Measurements from ENCODE around the gene HCFC1.
A peak's percentile ranks its signal among the peaks of the same experiment; 100 is the strongest.
"Not testable (repeated sequence)": the region's sequence is repeated elsewhere in the genome, so short reads cannot be mapped to it uniquely, and the experiment has no call there.

Gene HCFC1

GRCh38 chrX:154010330-154011087 is 38.9 kb upstream of the HCFC1 start:
- no peak for DNase-seq

- no peak for DNase-seq
Observed at GRCh38 chrX:154008521-154008920, 36.9 kb upstream of the HCFC1 start.

GRCh38 chrX:154006947-154007346 is 35.3 kb upstream of the HCFC1 start:
- no peak for DNase-seq

GRCh38 chrX:154004315-154004714 is 32.7 kb upstream of the HCFC1 start:
- DNase-seq, result no peak

GRCh38 chrX:154002215-154002719 is 30.6 kb upstream of the HCFC1 start:
- peak in 27 of 56 donors; percentile 4 to 60 (median 14) for DNase-seq

GRCh38 chrX:154000051-154000450 is 28.4 kb upstream of the HCFC1 start:
- DNase-seq, result no peak

- no peak for DNase-seq
Observed at GRCh38 chrX:153999359-154000037, 27.9 kb upstream of the HCFC1 start.

- DNase-seq, result no peak
Observed at GRCh38 chrX:153995504-153995903, 23.9 kb upstream of the HCFC1 start.

GRCh38 chrX:153994398-153994797 is 22.8 kb upstream of the HCFC1 start:
- DNase-seq, result not testable (repeated sequence)

GRCh38 chrX:153993978-153994377 is 22.4 kb upstream of the HCFC1 start:
- no peak for DNase-seq

GRCh38 chrX:153993079-153993478 is 21.5 kb upstream of the HCFC1 start:
- DNase-seq, result no peak

GRCh38 chrX:153992180-153992579 is 20.6 kb upstream of the HCFC1 start:
- DNase-seq, result peak in 1 of 56 donors; percentile 9

- no peak for DNase-seq
Observed at GRCh38 chrX:153991013-153991580, 19.5 kb upstream of the HCFC1 start.

- DNase-seq, result no peak
Observed at GRCh38 chrX:153989973-153990655, 18.5 kb upstream of the HCFC1 start.

GRCh38 chrX:153988493-153988892 is 16.9 kb upstream of the HCFC1 start:
- DNase-seq, result no peak

GRCh38 chrX:153984351-153985178 is 12.9 kb upstream of the HCFC1 start:
- DNase-seq, result no peak

GRCh38 chrX:153983321-153983801 is 11.7 kb upstream of the HCFC1 start:
- no peak for DNase-seq

GRCh38 chrX:153981771-153982533 is 10.3 kb upstream of the HCFC1 start:
- DNase-seq, result peak in 4 of 56 donors; percentile 1 to 20 (median 8)

GRCh38 chrX:153981231-153981630 is 9.6 kb upstream of the HCFC1 start:
- no peak for DNase-seq

GRCh38 chrX:153980394-153980793 is 8.8 kb upstream of the HCFC1 start:
- not testable (repeated sequence) for DNase-seq

Measured in nucleus accumbens (tissue), 56 donors.